HepG2 (cell line): ENCODE measurements around the gene PSENEN. TPM values are rescaled to one million over a fixed set of nuclear protein-coding genes. Genes with fewer than 3 reads are reported as not detected.

Experiments
- ASH2L ChIP-seq: fragments of 300-600, 200-600 bp; sonication (generic); IDR thresholded peaks from 2 replicates; pipeline ENCODE4 v1.7.0; 2017; ENCODE audit warnings: low read depth, mild to moderate bottlenecking, moderate library complexity, mixed read lengths, low read length; ENCODE audit not compliant: insufficient read length
- CREB3 ChIP-seq: sonication (generic); formaldehyde crosslinking; IDR thresholded peaks from 2 replicates; pipeline ENCODE4 v1.5.0; 2020; ENCODE audit warnings: missing genetic modification reagents
- ELF4 ChIP-seq: sonication (generic); formaldehyde crosslinking; IDR thresholded peaks from 2 replicates; pipeline ENCODE4 v1.5.0; 2020; ENCODE audit warnings: missing genetic modification reagents, mild to moderate bottlenecking, moderate library complexity, borderline replicate concordance
- FOXP1 ChIP-seq, 2 experiments: fragments of 450-650 bp in 1 of 2; IDR thresholded peaks; 2 replicates each; pipeline ENCODE4 v1.6.1; 2017 to 2018; ENCODE audit warnings: antibody characterized with exemption in 1 of 2
- GFI1 ChIP-seq: sonication (generic); formaldehyde crosslinking; IDR thresholded peaks from 2 replicates; pipeline ENCODE4 v1.5.0; 2020; ENCODE audit warnings: missing genetic modification reagents, mild to moderate bottlenecking, borderline replicate concordance
- KAT2B ChIP-seq: fragments of 150-350 bp; IDR thresholded peaks from 2 replicates; pipeline ENCODE4 v1.6.1; 2014; ENCODE audit warnings: low read depth, low read length, borderline replicate concordance
- MED8 ChIP-seq: sonication (generic); formaldehyde crosslinking; IDR thresholded peaks from 2 replicates; pipeline ENCODE4 v1.8.1; 2023; ENCODE audit warnings: mild to moderate bottlenecking, missing genetic modification reagents; ENCODE audit not compliant: insufficient replicate concordance
- MEIS2 ChIP-seq: sonication (generic); formaldehyde crosslinking; IDR thresholded peaks from 2 replicates; pipeline ENCODE4 v1.9.0; 2021; ENCODE audit warnings: mild to moderate bottlenecking, missing genetic modification reagents
- NFE2L2 ChIP-seq: fragments of 150-350 bp; IDR thresholded peaks from 2 replicates; pipeline ENCODE4 v1.6.1; 2014; ENCODE audit warnings: low read length
- NR1H2 ChIP-seq: sonication (generic); formaldehyde crosslinking; IDR thresholded peaks from 2 replicates; pipeline ENCODE4 v1.8.1; 2022; ENCODE audit warnings: low read depth, missing genetic modification reagents, borderline replicate concordance
- NRL ChIP-seq: sonication (generic); formaldehyde crosslinking; IDR thresholded peaks from 2 replicates; pipeline ENCODE4 v1.5.0; 2020; ENCODE audit warnings: missing genetic modification reagents, mild to moderate bottlenecking, moderate library complexity, borderline replicate concordance
- REPIN1 ChIP-seq: sonication (generic); formaldehyde crosslinking; IDR thresholded peaks from 2 replicates; pipeline ENCODE4 v1.8.0; 2022; ENCODE audit warnings: missing genetic modification reagents, low read depth, mild to moderate bottlenecking, borderline replicate concordance
- SOX6 ChIP-seq, 2 experiments: fragments of 450-650 bp in 1 of 2; sonication (generic) in 1 of 2; formaldehyde crosslinking in 1 of 2; IDR thresholded peaks; 2 replicates each; pipeline versions ENCODE4 v1.4.0 to v1.6.1; 2017 to 2020; ENCODE audit warnings: antibody characterized with exemption in 1 of 2, mild to moderate bottlenecking in 1 of 2, missing genetic modification reagents in 1 of 2
- SP2 ChIP-seq: sonication (generic); formaldehyde crosslinking; IDR thresholded peaks from 2 replicates; pipeline ENCODE4 v1.5.1; 2020; ENCODE audit warnings: mild to moderate bottlenecking, missing genetic modification reagents
- SSRP1 ChIP-seq: IDR thresholded peaks from 2 replicates; pipeline ENCODE4 v1.6.1; 2016; ENCODE audit warnings: control low read depth
- TCF7 ChIP-seq: sonication (generic); IDR thresholded peaks from 2 replicates; pipeline ENCODE4 v1.6.1; 2016; ENCODE audit warnings: antibody characterized with exemption, low read depth
- YEATS2 ChIP-seq: sonication (generic); formaldehyde crosslinking; IDR thresholded peaks from 2 replicates; pipeline ENCODE4 v1.4.0; 2020; ENCODE audit warnings: missing genetic modification reagents, borderline replicate concordance
- ZKSCAN1 ChIP-seq: fragments of 150-350 bp; IDR thresholded peaks from 2 replicates; pipeline ENCODE4 v1.6.1; 2014; ENCODE audit warnings: low read length
- ZNF543 ChIP-seq: sonication (generic); formaldehyde crosslinking; IDR thresholded peaks from 2 replicates; pipeline ENCODE4 v1.4.0; 2020; ENCODE audit warnings: mild to moderate bottlenecking, missing genetic modification reagents
- ZNF639 ChIP-seq: conservative IDR thresholded peaks from 2 replicates; pipeline ENCODE4 v1.6.1; 2018; ENCODE audit warnings: missing genetic modification reagents
- polyA plus RNA-seq, 8 experiments: library from polyadenylated mRNA; depleted of rRNA in 3 of 8; stranded (reverse) in 7 of 8; unstranded in 1 of 8; fragments of >200 nt; fragmentation: Illumina TruSeq in 4 of 8; extraction: Trizol in 4 of 8; gene quantifications; 2 replicates each; pipeline versions ENCODE4 v1.2.1 to v1.2.3, GENCODE V29; 2011 to 2016; ENCODE audit warnings: low read depth in 4 of 8, missing spikeins in 1 of 8, mixed read lengths in 1 of 8; ENCODE audit not compliant: insufficient read depth in 1 of 8
- total RNA-seq, 5 experiments: library from RNA; depleted of rRNA; stranded (reverse); fragments of >200 nt; fragmentation: Illumina TruSeq; extraction: Trizol; gene quantifications; 2 replicates each; pipeline ENCODE4 v1.2.3, GENCODE V29; 2016; ENCODE audit warnings: low read depth in 1 of 5
- TF ChIP-seq, protein P1 (sequence below): sonication (generic); formaldehyde crosslinking; IDR thresholded peaks from 2 replicates; pipeline ENCODE4 v1.5.0; 2020; ENCODE audit warnings: missing genetic modification reagents
- TF ChIP-seq, protein P2 (sequence below): IDR thresholded peaks from 2 replicates; pipeline ENCODE4 v1.6.1; 2016

PSENEN gene
- total and polyA plus RNA-seq, 2 of the 13 experiments (the other 11 are each of a cell fraction or from before 2014, with no cell fraction given) = 16.9 to 34.2 TPM

DNA sequence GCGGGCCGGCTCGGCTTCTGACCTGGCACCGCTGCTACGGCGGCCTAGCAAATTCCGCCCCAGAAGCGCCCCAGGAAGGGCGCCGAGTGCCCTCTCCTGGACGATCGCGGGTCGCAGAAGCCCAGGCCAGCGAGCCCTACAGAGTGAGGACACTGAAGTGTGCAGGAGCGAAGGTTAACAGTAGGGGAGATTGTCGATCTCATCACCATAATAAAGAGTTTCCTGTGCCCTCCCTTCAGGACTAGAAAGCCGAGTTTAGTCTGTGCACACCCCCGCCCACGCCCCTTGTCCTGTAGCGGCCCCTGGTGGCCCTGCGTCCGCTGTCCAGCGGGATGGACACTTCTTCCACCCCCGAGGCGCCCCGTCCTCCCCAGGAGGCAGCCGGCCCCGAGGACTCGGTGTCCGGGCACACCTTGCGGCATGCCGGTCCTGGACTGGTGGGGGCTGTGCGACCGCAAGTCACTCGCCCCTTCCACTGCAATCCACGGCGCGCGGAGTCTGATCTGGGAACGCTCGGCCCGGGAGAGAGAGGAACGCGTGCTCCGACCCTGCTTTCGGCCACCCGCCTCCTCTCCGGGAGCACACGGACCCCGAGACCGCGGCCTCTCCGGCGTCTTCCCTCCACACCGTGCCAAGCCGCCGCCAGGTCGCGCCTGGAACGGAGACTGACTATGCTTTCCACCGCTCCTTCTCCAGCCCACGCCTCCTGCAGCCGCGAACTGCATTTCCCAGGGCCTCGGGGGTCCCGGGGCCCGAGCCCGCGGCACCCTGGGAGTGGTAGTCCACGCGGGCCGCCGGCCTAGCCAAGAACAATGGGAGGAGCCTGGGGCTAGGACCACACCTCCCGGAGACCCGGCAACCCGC is 28.4 kb upstream of the PSENEN start (continued):
- TF ChIP-seq NR1H2 (CRISPR knock-in tag) (no peak), ZNF639 (no peak), SP2 (peak; percentile 48; the same call in 1 of the 2 replicates), ELF4 (peak; percentile 63; the same call in 1 of the 2 replicates), REPIN1 (CRISPR knock-in tag) (peak; percentile 51; the same call in 1 of the 2 replicates), MED8 (CRISPR knock-in tag) (peak; percentile 43), KAT2B (no peak), TCF7 (no peak), GFI1 (CRISPR knock-in tag) (peak; percentile 48; the same call in 1 of the 2 replicates), NRL (CRISPR knock-in tag) (0 out of 2 replicates have a peak, but pooled peaks have one; percentile 16), CREB3 (peak; percentile 52; the same call in 1 of the 2 replicates), ASH2L (peak; percentile 41), ZKSCAN1 (peak; percentile 26; the same call in 1 of the 2 replicates), FOXP1 (IDR thresholded peaks at IDR 0.05) (no peak), FOXP1 (CRISPR knock-in tag; IDR thresholded peaks at IDR 0.05) (no peak), NFE2L2 (no peak), MEIS2 (CRISPR knock-in tag) (peak; percentile 50; the same call in 1 of the 2 replicates), SSRP1 (no peak), ZNF543 (CRISPR knock-in tag) (peak; percentile 84), SOX6 (IDR thresholded peaks at IDR 0.05) (no peak), SOX6 (CRISPR knock-in tag; IDR thresholded peaks at IDR 0.05) (peak; percentile 58), YEATS2 (CRISPR knock-in tag) (peak; percentile 44; the same call in 1 of the 2 replicates)
- TF ChIP-seq, protein P1, sequence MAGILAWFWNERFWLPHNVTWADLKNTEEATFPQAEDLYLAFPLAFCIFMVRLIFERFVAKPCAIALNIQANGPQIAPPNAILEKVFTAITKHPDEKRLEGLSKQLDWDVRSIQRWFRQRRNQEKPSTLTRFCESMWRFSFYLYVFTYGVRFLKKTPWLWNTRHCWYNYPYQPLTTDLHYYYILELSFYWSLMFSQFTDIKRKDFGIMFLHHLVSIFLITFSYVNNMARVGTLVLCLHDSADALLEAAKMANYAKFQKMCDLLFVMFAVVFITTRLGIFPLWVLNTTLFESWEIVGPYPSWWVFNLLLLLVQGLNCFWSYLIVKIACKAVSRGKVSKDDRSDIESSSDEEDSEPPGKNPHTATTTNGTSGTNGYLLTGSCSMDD = no peak
- TF ChIP-seq, protein P2, sequence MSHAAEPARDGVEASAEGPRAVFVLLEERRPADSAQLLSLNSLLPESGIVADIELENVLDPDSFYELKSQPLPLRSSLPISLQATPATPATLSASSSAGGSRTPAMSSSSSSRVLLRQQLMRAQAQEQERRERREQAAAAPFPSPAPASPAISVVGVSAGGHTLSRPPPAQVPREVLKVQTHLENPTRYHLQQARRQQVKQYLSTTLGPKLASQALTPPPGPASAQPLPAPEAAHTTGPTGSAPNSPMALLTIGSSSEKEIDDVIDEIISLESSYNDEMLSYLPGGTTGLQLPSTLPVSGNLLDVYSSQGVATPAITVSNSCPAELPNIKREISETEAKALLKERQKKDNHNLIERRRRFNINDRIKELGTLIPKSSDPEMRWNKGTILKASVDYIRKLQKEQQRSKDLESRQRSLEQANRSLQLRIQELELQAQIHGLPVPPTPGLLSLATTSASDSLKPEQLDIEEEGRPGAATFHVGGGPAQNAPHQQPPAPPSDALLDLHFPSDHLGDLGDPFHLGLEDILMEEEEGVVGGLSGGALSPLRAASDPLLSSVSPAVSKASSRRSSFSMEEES (CRISPR knock-in tag) = 0 out of 2 replicates have a peak, but pooled peaks have one; percentile 15
